Keratinocyte (primary cell): Measurements from ENCODE around the gene GRIN2C. TPM values are rescaled to one million over a fixed set of nuclear protein-coding genes. Genes with fewer than 3 reads are reported as not detected.
A peak's percentile ranks its signal among the peaks of the same experiment; 100 is the strongest.

ENCODE experiments used
- DNase-seq: peaks from one replicate; pipeline ENCODE4 v3.0.0-alpha.2; 2011; ENCODE audit warnings: low read depth, missing footprints, low spot score
- FAIRE-seq: peaks from 2 replicates; lab custom pipeline; 2011; peaks lifted over from hg19 to GRCh38; lab: Jason Lieb, UNC
- H2AFZ ChIP-seq: 2 replicates; pipeline ENCODE4 v1.6.0; 2012; ENCODE audit warnings: low read length, control low read depth, inconsistent platforms; ENCODE audit not compliant: control insufficient read depth
- H3K27ac ChIP-seq: 2 replicates; pipeline ENCODE4 v1.5.1; 2011; ENCODE audit warnings: low read length; ENCODE audit not compliant: control insufficient read depth, insufficient read depth
- H3K27me3 ChIP-seq: 3 replicates; pipeline ENCODE4 v1.6.0; 2011; ENCODE audit warnings: low read length; ENCODE audit not compliant: control insufficient read depth, insufficient read depth; ENCODE audit errors: extremely low read depth
- H3K36me3 ChIP-seq, 2 experiments: 2 replicates in 1 of 2; 3 replicates in 1 of 2; pipeline ENCODE4 v1.5.1; 2011; ENCODE audit warnings: low read length in 2 of 2, mild to moderate bottlenecking in 1 of 2; ENCODE audit not compliant: control insufficient read depth in 2 of 2, insufficient read depth in 2 of 2; ENCODE audit errors: extremely low read depth in 1 of 2
- H3K4me1 ChIP-seq: 3 replicates; pipeline ENCODE4 v1.5.1; 2011; ENCODE audit warnings: low read length; ENCODE audit not compliant: control insufficient read depth, insufficient read depth; ENCODE audit errors: extremely low read depth
- H3K4me2 ChIP-seq: 3 replicates; pipeline ENCODE4 v1.6.0; 2011; ENCODE audit warnings: low read depth, low read length; ENCODE audit not compliant: control insufficient read depth, insufficient read depth; ENCODE audit errors: extremely low read depth
- H3K4me3 ChIP-seq, 3 experiments: fragments of 200-600 bp in 1 of 3; sonication (generic) in 1 of 3; 2 replicates in 2 of 3; 3 replicates in 1 of 3; pipeline ENCODE4 v1.5.1; 2011 to 2016; ENCODE audit warnings: low read length in 3 of 3, mild to moderate bottlenecking in 3 of 3, control low read depth in 2 of 3, inconsistent platforms in 1 of 3, low read depth in 1 of 3, mixed read lengths in 1 of 3, mixed run types in 1 of 3, moderate library complexity in 1 of 3; ENCODE audit not compliant: control insufficient read depth in 2 of 3, insufficient read depth in 2 of 3; ENCODE audit errors: extremely low read depth in 1 of 3
- H3K79me2 ChIP-seq: 2 replicates; pipeline ENCODE4 v1.6.0; 2012; ENCODE audit warnings: low read length; ENCODE audit not compliant: control insufficient read depth, insufficient read depth
- H3K9ac ChIP-seq: 3 replicates; pipeline ENCODE4 v1.6.0; 2011; ENCODE audit warnings: low read length; ENCODE audit not compliant: control insufficient read depth, insufficient read depth; ENCODE audit errors: extremely low read depth
- H3K9me1 ChIP-seq: 3 replicates; pipeline ENCODE4 v1.6.0; 2011; ENCODE audit warnings: low read length; ENCODE audit not compliant: control insufficient read depth, insufficient read depth; ENCODE audit errors: extremely low read depth
- H3K9me3 ChIP-seq: 2 replicates; pipeline ENCODE4 v1.5.1; 2012; ENCODE audit warnings: low read depth, low read length; ENCODE audit not compliant: control insufficient read depth
- H4K20me1 ChIP-seq: 3 replicates; pipeline ENCODE4 v1.6.0; 2011; ENCODE audit warnings: low read length; ENCODE audit not compliant: control insufficient read depth, insufficient read depth; ENCODE audit errors: extremely low read depth
- CTCF ChIP-seq, 3 experiments: IDR thresholded peaks in 1 of 3; conservative IDR thresholded peaks in 1 of 3; optimal IDR thresholded peaks in 1 of 3; 2 replicates in 2 of 3; 3 replicates in 1 of 3; pipeline versions ENCODE3 to v1.5.1; 2011; ENCODE audit warnings: low read length in 3 of 3, mild to moderate bottlenecking in 3 of 3, moderate library complexity in 2 of 3, control low read depth in 1 of 3, inconsistent platforms in 1 of 3; ENCODE audit not compliant: insufficient read depth in 2 of 3; ENCODE audit errors: extremely low read depth in 1 of 3
- EZH2 ChIP-seq: IDR thresholded peaks from one replicate; pipeline ENCODE4 v1.6.1; 2012; ENCODE audit warnings: inconsistent platforms, mild to moderate bottlenecking, low read length, moderate library complexity
- dilution Hi-C: fragments of 300-500 bp; cut with MboI; formaldehyde crosslinking; loops from one replicate; pipeline ENCODE4 v1.7.0; 2020; ENCODE audit warnings: low sequenced_read_pairs; ENCODE audit not compliant: extremely low pct_ligation_motif_present
- polyA plus RNA-seq, 5 experiments: library from polyadenylated mRNA; depleted of rRNA in 3 of 5; stranded (reverse) in 3 of 5; stranded (forward) in 1 of 5; unstranded in 1 of 5; fragments of >200 nt; gene quantifications; 1 replicate in 1 of 5; 2 replicates in 3 of 5; 3 replicates in 1 of 5; pipeline versions ENCODE4 v1.2.1 to v1.2.3, GENCODE V29; 2011 to 2012; ENCODE audit warnings: missing spikeins in 2 of 5, low read depth in 1 of 5, low replicate concordance in 1 of 5

The GRIN2C gene
- polyA plus RNA-seq, 1 donor (not counting 4 experiments of a cell fraction or from before 2014, with no cell fraction given) = not detected

- H3K27ac ChIP-seq = peak within 1 kb of the TSS; percentile 97
- H3K9me1 ChIP-seq = no peaks in the 10 kb centered on the region
- peaks cover 8% of the 10 kb centered on the region for H3K79me2 ChIP-seq
- dilution Hi-C loops = no loop called here
- H3K9ac ChIP-seq = peak within 1 kb of the TSS; percentile 99
- peaks cover 21% of the 10 kb centered on the region for H3K4me1 ChIP-seq
- no peak for DNase-seq
- H3K9me3 ChIP-seq = no peaks in the 10 kb centered on the region
- H4K20me1 ChIP-seq = no peaks in the 10 kb centered on the region
- TF ChIP-seq EZH2 = no peak
- no peak for TF ChIP-seq CTCF (optimal IDR thresholded peaks at IDR 0.05 in 1 of 3, IDR thresholded peaks at IDR 0.05 in 1 of 3, conservative IDR thresholded peaks at IDR 0.05 in 1 of 3; ENCODE audit: extremely low read depth in 1 of 3, insufficient read depth in 2 of 3, low read length in 3 of 3)
- peak within 1 kb of the TSS; percentile 90 for H3K4me2 ChIP-seq
- peak within 1 kb of the TSS; percentile 94 for H2AFZ ChIP-seq
- no peaks in the 10 kb centered on the region for H3K27me3 ChIP-seq
- peak within 1 kb of the TSS; percentile 77 to 97 (median 96) for H3K4me3 ChIP-seq
- peaks cover 0 to 2% of the 10 kb centered on the region in 2 experiments for H3K36me3 ChIP-seq
- FAIRE-seq = no peak
These were observed 12.8 kb upstream of the GRIN2C start, which contains the start of gene FDXR for GRCh38 chr17:74872313-74873036. Gene FDXR, minus strand, starts transcription at chr17:74872994. Its CDS starts 50 bp downstream, at chr17:74872944.

GRCh38 chr17:74871356-74872076 lies 11.8 kb upstream of the GRIN2C start:
- dilution Hi-C loops = no loop called here

More at GRCh38 chr17:74871356-74872076, 11.8 kb upstream of the GRIN2C start:
- no peak for FAIRE-seq
- H3K4me1 ChIP-seq = peaks cover 21% of the 10 kb centered on the region
- peak overlapping the region; percentile 77 to 95 (median 92) for H3K4me3 ChIP-seq
- H3K9ac ChIP-seq = no peak overlapping the region
- no peaks in the 10 kb centered on the region for H4K20me1 ChIP-seq
- TF ChIP-seq CTCF (optimal IDR thresholded peaks at IDR 0.05 in 1 of 3, IDR thresholded peaks at IDR 0.05 in 1 of 3, conservative IDR thresholded peaks at IDR 0.05 in 1 of 3; ENCODE audit: extremely low read depth in 1 of 3, insufficient read depth in 2 of 3, low read length in 3 of 3) = no peak
- no peak for TF ChIP-seq EZH2
- H3K9me3 ChIP-seq = no peaks in the 10 kb centered on the region
- peak overlapping the region; percentile 87 for H3K4me2 ChIP-seq
- H3K79me2 ChIP-seq = peaks cover 8% of the 10 kb centered on the region
- no peaks in the 10 kb centered on the region for H3K27me3 ChIP-seq
- no peak overlapping the region for H3K27ac ChIP-seq
- no peak overlapping the region for H2AFZ ChIP-seq
- DNase-seq = no peak
- H3K9me1 ChIP-seq = no peaks in the 10 kb centered on the region
- peaks cover 0 to 2% of the 10 kb centered on the region in 2 experiments for H3K36me3 ChIP-seq
